Stimulated activated CD8-positive, alpha-beta memory T cell treated with anti-CD3 and anti-CD28 coated beads, Interleukin-4, amount 100 ng/mL, for 24 hours (primary cell): ENCODE measurements around the gene NCOA7.
"Not testable (repeated sequence)": the region's sequence is repeated elsewhere in the genome, so short reads cannot be mapped to it uniquely, and the experiment has no call there.

Source experiments
- DNase-seq: peaks from one replicate; pipeline ENCODE4 v3.0.0-alpha.2; 2020; ENCODE audit warnings: low read depth

Gene NCOA7

DNA sequence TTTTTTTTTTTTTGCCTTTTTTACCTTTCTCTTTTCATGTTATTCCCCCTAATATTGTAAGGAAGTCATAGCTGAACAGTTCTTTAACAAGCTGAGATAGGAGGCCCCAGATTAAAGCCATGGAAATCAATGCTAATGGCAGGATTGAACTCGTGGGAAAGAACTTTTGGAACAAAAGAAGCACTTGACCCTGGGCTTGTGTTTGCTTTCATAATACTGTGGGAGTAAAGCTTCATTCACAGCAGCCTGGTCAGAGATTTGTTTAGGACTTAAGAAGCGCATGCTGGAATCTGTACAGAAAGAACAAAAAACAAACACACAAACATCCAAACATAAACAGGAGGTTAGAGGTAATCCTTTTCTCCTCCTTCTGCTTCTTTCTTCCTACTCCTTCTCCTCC lies 36.2 kb upstream of the NCOA7 start:
- no peak for DNase-seq

DNA sequence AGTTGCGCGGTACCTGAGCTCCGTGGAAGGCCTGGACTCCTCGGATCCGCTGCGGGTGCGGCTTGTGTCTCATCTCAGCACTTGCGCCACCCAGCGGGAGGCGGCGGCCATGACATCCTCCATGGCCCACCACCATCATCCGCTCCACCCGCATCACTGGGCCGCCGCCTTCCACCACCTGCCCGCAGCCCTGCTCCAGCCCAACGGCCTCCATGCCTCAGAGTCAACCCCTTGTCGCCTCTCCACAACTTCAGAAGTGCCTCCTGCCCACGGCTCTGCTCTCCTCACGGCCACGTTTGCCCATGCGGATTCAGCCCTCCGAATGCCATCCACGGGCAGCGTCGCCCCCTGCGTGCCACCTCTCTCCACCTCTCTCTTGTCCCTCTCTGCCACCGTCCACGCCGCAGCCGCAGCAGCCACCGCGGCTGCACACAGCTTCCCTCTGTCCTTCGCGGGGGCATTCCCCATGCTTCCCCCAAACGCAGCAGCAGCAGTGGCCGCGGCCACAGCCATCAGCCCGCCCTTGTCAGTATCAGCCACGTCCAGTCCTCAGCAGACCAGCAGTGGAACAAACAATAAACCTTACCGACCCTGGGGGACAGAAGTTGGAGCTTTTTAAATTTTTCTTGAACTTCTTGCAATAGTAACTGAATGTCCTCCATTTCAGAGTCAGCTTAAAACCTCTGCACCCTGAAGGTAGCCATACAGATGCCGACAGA lies 31.4 kb upstream of the NCOA7 start:
- DNase-seq: no peak

DNA sequence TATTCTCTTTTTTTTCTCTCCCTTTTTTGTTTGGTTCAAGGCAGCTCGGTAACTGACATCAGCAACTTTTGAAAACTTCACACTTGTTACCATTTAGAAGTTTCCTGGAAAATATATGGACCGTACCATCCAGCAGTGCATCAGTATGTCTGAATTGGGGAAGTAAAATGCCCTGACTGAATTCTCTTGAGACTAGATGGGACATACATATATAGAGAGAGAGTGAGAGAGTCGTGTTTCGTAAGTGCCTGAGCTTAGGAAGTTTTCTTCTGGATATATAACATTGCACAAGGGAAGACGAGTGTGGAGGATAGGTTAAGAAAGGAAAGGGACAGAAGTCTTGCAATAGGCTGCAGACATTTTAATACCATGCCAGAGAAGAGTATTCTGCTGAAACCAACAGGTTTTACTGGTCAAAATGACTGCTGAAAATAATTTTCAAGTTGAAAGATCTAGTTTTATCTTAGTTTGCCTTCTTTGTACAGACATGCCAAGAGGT lies 30.8 kb upstream of the NCOA7 start:
- no peak for DNase-seq

DNA sequence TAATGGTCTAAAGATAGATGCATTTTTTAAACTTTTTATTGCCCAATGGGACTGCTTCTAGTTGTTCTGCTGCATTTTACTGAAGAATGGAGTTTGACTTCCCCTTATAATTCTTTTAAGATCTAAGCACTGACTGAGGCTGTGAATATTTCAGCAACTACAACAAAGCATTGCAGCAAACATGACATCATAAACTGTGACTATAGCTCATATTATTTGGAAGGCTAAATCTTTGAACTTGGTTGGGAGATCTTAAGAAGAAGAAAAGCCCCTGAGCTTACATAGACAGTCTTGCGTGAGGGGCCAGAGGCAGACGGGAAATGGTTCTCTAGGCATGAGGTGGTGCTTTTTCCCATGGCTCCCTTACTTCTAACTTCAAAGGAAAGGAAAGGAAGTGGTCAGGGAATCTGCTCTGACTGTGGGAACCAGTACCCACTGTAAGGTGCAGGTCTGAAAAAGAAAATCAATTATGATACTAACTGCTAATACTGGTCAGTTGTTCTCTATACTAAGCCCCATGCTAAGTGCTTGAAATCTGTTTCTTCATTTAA lies 26.6 kb upstream of the NCOA7 start:
- DNase-seq: no peak

DNA sequence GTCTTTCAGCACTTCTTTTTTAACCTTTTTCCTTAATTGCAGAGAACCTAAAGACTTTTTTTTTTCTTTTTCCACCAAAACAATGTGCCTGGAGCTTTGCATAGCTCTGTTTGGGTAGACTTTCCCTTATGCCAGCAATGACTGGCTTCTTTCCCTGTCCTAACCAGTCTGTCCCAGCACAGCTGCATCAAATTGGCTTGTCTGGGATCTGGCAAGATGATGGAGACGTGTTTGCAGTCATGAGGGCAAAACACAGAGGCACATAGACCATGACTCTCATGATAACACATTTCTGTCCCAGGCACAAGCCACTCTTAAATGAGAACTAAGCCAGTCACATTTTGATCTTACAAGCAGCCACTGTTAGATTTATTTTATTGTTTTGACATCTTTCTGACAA lies 24.8 kb upstream of the NCOA7 start:
- no peak for DNase-seq

GRCh38 chr6:125766641-125767040 lies 24.1 kb upstream of the NCOA7 start:
- no peak for DNase-seq

DNA sequence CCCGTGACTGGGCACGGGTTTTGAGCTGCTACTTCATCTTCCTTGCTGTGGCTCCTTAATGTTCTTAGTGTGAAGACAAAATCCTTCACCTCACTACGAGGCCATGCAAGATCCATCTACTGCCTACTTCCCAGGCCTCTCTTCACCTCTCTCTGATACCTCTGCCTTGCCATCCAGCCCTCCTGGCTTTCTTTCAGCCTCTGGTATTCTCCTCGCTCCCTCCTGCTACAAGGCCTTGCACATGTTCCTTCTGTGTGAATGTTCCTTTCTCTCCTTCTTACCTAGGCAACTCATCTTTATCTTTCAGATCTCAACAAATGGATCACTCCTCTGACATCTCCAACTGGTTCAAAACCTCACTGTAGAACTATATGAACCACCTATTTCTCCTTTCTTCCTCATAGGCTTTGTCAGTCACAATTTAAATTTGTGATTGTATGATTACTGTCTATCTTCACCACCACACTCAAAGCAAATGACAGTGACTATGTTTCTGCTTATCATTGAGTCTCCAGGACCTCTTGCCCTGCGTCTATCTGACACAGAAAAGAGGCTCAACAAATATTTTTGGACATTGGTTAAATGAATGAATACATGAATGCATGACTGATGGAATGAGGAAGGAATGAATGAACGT lies 21.5 kb upstream of the NCOA7 start:
- no peak for DNase-seq

GRCh38 chr6:125773387-125774341 lies 17.1 kb upstream of the NCOA7 start:
- DNase-seq: no peak

DNA sequence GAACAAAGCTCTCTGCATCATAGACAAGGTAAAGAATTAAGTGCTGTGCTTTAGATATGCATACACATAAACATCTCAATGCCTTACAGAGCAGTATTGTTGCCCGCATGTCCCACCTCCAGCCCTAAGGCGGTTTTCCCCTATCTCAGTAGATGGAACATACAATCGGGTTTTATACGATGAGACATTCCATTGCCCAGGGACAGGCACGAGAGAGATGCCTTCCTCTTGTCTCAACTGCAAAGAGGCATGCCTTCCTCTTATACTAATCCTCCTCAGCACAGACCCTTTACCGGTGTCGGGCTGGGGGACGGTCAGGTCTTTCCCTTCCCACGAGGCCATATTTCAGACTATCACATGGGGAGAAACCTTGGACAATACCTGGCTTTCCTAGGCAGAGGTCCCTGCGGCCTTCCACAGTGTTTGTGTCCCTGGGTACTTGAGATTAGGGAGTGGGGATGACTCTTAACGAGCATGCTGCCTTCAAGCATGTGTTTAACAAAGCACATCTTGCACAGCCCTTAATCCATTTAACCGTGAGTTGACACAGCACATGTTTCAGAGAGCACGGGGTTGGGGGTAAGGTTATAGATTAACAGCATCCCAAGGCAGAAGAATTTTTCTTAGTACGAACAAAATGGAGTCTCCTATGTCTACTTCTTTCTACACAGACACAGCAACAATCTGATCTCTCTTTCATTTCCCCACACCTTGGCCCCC lies 14.5 kb upstream of the NCOA7 start:
- not testable (repeated sequence) for DNase-seq

GRCh38 chr6:125779924-125780539 lies 10.7 kb upstream of the NCOA7 start:
- peak; percentile 72 for DNase-seq

- DNase-seq: peak; percentile 38
Observed at GRCh38 chr6:125780540-125781313, 10.0 kb upstream of the NCOA7 start.

DNA sequence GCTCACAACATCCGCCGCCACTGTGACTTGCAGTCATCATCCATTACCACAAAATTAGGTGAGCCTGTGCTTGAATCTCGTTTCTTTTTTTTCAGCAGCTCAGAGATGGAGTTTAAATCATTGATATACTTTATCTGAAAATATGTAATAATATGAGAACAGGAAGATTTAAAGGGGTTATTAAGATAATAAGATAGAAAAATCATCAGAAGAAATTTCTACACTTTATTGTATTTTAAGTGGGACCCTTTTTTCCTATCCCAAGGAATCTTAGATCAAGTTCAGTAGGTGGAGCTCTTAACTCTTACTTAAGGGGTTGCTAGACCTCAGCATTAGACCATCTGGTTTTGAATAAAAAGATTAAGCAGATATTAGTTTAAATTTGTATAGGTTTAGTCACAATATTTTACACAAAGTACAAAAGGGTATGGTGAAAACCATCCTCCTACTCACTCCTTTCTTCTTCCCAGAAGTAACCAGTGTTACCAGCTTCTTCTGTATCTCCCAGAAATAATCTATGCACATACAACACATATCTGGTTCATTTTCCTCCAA lies 9.4 kb upstream of the NCOA7 start:
- DNase-seq: no peak

GRCh38 chr6:125784365-125784764 lies 6.4 kb upstream of the NCOA7 start:
- DNase-seq: no peak

DNA sequence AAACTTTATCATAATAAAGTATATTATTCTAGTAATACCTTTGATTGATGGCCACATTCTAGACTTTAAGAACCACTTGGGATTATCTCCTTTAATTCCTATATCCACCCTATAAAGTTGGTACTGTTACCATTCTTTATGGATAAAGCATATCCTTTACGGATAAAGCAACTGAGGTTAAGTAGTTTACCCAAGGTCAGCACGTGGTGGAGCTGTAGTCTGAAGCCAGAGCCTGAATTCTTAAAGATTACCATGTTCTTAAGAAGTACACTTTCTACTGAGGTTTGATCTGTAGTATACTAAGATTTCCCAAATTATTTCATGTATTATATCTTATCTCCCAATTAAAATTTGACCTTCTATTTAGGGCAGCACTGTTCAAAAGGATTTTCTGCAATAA lies 3.0 kb upstream of the NCOA7 start:
- DNase-seq: no peak

GRCh38 chr6:125789167-125789566 lies 1.6 kb upstream of the NCOA7 start:
- no peak for DNase-seq

DNA sequence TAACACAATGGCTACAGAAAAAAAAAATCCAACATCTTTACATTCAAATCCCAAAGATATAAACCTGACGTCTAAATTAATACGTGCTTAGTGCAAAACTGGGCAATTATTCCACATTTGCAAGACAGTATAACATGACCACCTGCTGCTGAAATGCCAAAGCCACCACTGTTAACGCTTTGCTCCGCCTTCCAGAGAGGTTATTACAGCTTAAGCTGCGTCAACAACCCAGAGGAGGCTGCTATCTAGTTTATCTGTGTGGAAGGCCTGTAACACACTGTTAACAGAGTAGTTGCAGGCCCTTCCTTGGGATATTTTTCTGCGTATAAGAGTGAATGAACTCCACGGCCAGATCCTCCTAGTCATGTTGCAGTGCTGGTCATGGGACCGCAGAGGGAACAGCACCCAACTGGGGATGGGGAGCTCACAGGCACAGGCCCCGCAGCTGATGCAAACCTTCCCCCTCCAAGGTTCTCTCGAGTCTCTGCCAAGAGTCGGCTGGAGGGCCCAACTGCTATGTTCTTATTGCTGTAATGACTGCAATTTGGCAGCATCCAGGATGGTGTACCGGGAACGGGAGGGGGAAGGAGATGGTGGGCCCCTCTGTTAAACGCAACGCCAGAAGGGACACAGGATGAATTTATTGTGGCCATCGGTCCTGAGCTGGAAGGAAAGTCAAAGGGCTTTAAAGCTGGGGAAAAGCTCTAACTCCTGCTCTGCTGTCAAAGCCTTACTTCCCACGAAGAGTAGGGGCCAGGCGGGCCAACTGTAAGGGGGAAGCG lies 993 bp upstream of the NCOA7 start:
- no peak for DNase-seq

GRCh38 chr6:125791151-125791819 lies 525 bp downstream of the NCOA7 start:
- no peak for DNase-seq

DNA sequence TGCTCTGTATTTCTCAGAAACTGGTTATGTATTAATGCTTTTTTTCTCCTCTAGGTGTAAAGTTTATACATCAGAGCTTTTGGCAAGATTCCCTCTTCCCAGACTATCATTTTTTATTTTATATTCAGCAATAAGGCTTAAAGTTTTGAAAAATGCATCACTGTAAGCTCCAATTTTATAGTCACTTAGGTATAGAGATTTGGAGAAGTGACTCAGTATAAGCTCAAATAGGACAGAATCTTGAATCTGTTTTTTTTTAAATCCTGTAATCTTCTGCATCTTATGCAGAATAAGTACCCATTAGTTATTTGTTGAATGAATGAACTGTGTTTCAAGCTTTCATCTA lies 1.0 kb downstream of the NCOA7 start:
- no peak for DNase-seq

GRCh38 chr6:125792172-125792571 lies 1.4 kb downstream of the NCOA7 start:
- DNase-seq: no peak
